ENCODE measurements around the gene CYP26C1. TPM values are rescaled to one million over a fixed set of nuclear protein-coding genes. Genes with fewer than 3 reads are reported as not detected.

CYP26C1 gene
- total and polyA plus RNA-seq, 9 of the 15 experiments (the other 6 are each of a cell fraction or from before 2014, with no cell fraction given): 0.07 to 0.09 (median 0.07) TPM; not detected in 6

DNA sequence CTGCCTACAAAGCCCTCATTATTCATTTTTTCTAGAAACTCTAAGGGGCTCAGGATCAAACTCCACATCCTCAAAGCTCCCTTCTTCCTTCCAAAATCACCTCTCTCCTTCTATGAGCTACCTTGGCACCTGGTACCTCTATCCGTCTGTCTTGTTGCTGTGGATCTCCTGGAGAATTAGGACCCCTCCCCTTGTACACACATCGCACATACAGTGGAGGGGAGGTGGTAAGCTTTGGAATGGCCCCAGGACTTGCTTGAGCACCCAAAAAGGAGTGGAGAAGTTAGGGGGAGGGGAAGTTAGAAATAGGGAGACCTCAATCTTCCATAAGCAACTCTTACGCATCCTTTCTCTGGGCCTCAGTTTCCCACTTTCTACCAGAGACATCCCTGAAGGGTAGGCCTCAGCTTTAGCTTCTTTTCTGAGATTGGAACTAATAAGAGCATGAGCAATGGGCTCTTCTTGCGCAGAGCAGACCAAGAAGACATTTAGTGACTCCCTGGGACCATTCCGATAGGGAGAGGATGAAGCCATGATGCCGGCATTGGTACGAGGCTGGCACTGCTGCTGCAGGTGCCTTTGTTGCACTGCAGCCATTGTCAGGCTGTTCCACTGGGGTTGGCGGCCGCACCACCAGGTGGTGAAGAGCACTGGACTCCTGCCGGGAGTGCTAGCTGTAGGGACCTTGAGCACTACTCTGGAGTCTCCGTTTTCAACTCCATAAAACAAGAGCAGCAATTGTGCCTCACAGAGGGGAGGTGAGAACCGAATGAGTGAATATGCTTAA is 4.5 kb downstream of the CYP26C1 start:
- POLR2A ChIA-PET: no interaction called here
- H3K27me3 ChIP-seq (ENCODE audit: control insufficient read depth in 2 of 2, insufficient read depth in 2 of 2, low read length in 2 of 2): no peaks in the 10 kb centered on the region
- TF ChIP-seq ZBED1 (IDR thresholded peaks at IDR 0.05): no peak
- TF ChIP-seq ZNF592 (IDR thresholded peaks at IDR 0.05): no peak
- no peak for TF ChIP-seq ZNF23 (CRISPR knock-in tag; IDR thresholded peaks at IDR 0.05)
- TF ChIP-seq DLX4 (CRISPR knock-in tag; IDR thresholded peaks at IDR 0.05): no peak
- TF ChIP-seq GABPB1 (CRISPR knock-in tag; IDR thresholded peaks at IDR 0.05): no peak
- no peak for TF ChIP-seq COPS2 (conservative IDR thresholded peaks at IDR 0.05)
- no peak for TF ChIP-seq PHF21A (IDR thresholded peaks at IDR 0.05; ENCODE audit: borderline replicate concordance, low read depth)

More for the DNA sequence above, 4.5 kb downstream of the CYP26C1 start:
- no peak overlapping the region for H3K27ac ChIP-seq (ENCODE audit: extremely low read depth, low read depth, low read length)
- no peaks in the 10 kb centered on the region for H4K20me1 ChIP-seq (replicated peaks; ENCODE audit: control insufficient read depth, insufficient read depth, low read length)
- no peak overlapping the region for H3K4me3 ChIP-seq
- FAIRE-seq: no peak
- in situ Hi-C loops (cut with MboI) (no loop called here), intact Hi-C loops (cut with micrococcal nuclease) (no loop called here)
- 0 out of 3 replicates have a peak, but pooled peaks cover 5% of the 10 kb centered on the region for H3K36me3 ChIP-seq (ENCODE audit: control insufficient read depth, insufficient read depth, low read length)
- H3K9me1 ChIP-seq (ENCODE audit: control insufficient read depth, insufficient read depth, low read length): no peaks in the 10 kb centered on the region
- peaks cover 3 to 18% of the 10 kb centered on the region in 2 experiments; a peak in 4 of 5 replicates for H3K4me1 ChIP-seq (replicated peaks in 1 of 2; ENCODE audit: control insufficient read depth in 2 of 2, insufficient read depth in 2 of 2, low read length in 2 of 2)
- no peak overlapping the region for H3K4me2 ChIP-seq (ENCODE audit: insufficient read depth, low read length)
- peaks cover 3% of the 10 kb centered on the region; the same call in 1 of the 2 replicates for H3K9me3 ChIP-seq (replicated peaks; ENCODE audit: control insufficient read depth, insufficient read depth, low read depth, low read length)
- WGBS (ENCODE audit: insufficient coverage, low coverage, missing lambda C conversion rate): 97% methylated on average over 8 of the region's 12 CpGs
- BruUV-seq (replicated peaks): no TSS peak
- no peak overlapping the region for H3K9ac ChIP-seq (ENCODE audit: insufficient read depth in 1 of 2, low read depth in 2 of 2, low read length in 2 of 2)
- no peak for ATAC-seq
- DNase-seq (ENCODE audit: extremely low read depth in 1 of 4, low spot score in 3 of 4): no peak
- H2AFZ ChIP-seq (ENCODE audit: low read depth, low read length): no peak overlapping the region
- CTCF ChIA-PET (ENCODE audit: low intra/inter-chr PET ratio): no interaction called here
- no peaks in the 10 kb centered on the region for H3K79me2 ChIP-seq (ENCODE audit: control insufficient read depth, insufficient read depth, low read length)

All from K562 (cell line).